Activated CD4-positive, alpha-beta T cell treated with anti-CD3 and anti-CD28 coated beads for 1 hour (primary cell): ENCODE measurements around the gene STK4.
A peak's percentile ranks its signal among the peaks of the same experiment; 100 is the strongest.
"Not testable (repeated sequence)": the region's sequence is repeated elsewhere in the genome, so short reads cannot be mapped to it uniquely, and the experiment has no call there.

ENCODE experiments used
- DNase-seq: peaks from one replicate; pipeline ENCODE4 v3.0.0-alpha.2; 2020

STK4 gene

DNA sequence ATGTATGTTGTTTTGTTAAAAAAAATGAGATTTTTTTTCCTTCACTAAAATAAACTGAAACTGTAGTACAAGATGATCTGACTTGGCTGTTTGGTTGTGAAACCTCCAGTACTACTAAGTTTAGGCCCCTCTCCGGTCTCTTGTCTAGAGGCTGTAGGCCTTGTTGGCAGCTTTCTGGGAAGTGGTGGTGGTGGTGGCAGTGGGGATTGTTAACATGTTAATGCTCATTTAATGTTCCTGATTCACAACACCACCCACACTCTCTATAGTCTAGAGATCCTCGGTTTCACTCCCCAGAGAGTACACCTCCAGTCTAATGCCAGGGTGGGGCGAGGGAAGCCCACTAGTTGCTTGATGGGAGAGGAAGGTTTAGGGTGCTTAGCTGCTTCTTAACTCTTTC is 24.1 kb downstream of the STK4 start:
- no peak for DNase-seq

DNA sequence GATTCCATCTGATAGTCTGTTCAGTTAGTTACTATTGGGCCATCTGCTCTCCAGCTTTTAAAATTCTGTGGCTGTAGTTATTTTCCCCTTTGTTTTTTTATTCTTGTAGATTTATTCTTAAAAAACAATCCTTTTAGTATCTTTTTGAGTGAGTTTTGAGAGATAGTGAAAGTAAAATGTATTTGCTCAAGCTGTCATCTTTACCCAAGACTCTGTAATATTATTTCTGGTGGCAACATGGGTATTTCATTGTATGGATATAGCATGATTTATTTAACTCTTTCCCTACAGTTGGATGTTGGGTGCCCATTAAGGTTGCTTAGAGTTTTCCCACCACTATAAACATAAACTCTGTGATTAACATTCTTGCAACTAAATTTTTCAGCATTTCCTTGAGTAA is 24.6 kb downstream of the STK4 start:
- DNase-seq = no peak

DNA sequence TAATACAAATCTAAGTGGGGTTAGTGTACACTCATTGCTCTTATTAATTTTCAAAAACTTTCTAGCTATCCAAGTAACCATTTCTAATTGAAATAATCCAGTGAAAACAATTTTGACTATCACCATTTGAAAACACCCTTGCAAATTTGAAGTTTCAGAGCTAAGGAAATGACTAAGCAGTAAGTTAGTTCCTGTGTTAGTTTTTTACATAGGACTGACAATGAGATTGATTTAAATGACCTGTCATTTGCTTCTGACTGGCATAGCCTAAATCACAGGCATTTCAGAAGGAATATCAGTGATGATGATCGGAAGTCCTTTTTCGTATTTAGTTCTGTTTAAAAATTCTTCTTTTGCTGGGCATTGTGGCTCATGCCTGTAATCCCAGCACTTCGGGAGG is 27.0 kb downstream of the STK4 start:
- no peak for DNase-seq

DNA sequence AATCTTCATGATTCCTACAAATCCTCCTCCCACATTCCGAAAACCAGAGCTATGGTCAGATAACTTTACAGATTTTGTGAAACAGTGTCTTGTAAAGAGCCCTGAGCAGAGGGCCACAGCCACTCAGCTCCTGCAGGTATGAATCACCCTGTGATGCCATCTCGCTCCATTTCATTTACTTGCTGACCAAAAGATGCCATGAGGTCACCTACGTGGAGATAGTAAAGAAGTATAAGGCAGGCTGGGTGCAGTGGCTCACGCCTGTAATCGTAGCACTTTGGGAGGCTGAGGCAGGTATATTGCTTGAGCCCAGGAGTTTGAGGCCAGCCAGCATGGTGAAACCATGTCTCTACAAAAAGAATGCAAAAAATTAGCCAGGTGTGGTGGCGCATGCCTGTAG is 30.9 kb downstream of the STK4 start:
- DNase-seq = no peak

DNA sequence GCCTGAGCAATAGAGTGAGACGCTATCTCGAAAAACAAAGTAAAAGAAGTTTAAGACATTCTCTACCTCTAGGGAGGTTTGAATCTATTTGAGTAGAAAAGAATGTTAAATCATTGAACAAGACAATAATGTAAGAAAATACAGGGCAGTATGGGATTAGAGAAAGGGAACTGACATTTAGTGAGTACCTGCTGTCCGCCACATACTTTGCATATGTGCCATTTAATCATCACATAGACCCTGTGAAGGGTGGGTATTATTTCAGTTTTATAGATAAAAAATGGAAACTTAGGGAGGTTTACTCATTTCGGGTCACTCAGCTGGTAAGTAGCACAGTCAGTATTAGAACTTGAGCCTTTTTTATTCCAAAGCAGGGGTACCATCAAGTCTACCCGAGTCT is 31.4 kb downstream of the STK4 start:
- no peak for DNase-seq

DNA sequence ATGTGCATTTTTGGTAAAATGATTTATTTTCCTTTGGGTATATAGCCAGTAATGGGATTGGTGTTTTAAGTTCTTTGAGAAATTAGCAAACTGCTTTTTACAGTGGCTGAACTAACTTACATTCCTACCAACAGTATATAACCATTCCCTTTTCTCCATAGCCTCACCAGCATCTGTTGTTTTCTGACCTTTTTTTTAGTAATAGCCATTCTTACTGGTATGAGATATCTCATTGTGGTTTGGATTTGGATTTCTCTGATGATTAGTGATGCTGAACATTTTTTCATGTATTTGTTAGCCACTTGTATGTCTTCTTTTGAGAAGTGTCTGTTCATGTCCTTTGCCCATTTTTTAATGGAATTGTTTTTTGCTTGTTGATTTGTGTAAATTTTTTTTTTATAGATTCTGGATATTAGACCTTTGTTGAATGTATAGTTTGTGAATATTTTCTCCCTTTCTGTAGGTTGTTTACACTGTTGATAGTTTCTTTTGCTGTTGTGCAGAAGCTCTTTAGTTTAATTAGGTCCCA is 42.3 kb downstream of the STK4 start:
- DNase-seq = no peak

DNA sequence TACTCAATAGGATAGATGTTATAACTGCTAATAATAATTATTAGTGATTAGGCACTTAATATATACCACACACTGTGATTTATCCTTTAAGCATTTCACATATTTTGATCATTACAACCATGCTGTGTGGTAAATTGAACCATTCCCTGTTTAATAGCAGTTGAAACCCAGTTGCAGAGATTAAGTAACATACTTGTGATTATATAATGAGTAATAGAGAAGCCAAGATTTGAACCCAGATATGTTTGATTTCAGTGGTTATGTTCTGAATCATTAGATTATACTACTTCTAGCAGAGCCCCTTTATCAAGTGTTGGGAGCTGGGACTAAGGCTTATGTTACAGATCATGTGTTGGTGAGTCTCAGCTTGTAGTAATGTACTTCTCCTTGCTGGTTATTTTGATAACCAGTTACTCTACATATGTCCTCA is 44.1 kb downstream of the STK4 start:
- DNase-seq = no peak

DNA sequence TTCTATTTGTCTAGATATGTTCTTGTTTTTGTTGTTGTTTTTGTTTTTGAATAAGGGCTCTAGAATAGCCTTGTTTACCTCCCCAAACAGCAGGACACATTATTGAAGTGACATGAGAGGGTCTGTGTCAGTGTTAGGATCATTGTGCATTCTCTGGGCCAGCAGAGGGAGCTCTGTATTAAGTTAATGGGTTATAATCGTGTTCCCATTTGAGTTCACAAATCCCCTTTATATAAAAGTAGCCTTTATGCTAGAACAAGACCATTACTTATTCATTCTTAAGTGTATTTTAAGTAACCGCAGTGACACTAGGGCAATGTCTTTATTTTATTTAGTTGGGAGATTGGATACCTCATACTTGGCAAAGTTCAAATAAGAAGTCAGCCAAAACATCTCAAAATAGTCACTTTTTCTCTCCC is 44.8 kb downstream of the STK4 start:
- peak; percentile 14 for DNase-seq

DNA sequence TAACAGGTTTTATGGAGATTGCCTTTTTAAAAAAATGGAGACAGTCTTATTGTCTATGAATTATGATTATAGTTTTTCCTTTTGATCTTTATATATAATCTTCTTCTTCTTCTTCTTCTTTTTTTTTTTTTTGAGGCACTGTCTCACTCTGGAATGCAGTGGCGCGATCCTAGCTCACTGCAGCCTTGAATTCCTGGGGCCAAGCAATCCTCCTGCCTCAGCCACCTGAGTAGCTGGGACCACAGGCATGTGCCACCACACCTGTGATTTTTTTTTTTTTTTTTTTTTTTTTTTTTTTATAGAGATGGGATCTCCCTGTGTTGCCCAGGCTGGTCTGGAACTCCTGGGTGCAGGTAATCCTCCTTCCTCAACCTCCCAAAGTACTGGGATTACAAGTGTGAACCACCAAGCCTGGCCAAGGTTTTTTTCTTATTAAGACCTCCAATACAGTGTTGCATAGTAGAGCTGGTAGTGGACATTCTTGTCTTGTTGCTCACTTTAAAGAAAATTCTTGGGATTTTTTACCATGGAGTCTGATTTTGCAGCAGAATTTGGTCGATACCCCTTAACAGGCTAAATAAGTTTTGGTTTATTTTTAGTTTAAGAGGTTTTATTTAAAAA is 46.5 kb downstream of the STK4 start:
- no peak for DNase-seq

DNA sequence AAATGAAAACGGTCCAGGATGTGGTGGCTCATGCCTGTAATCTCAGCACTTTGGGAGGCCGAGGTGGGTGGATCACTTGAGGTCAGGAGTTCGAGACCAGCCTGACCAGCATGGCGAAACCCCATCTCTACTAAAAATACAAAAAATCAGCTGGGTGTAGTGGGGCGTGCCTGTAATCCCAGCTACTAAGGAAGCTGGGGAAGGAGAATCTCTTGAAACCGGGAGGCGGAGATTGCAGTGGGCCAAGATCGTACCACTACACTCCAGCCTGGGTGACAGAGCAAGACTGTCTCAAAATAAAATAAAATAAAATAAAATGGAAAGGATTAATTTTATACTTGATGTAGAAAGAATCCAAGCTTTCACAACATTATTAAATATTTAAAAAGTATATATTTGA is 47.8 kb downstream of the STK4 start:
- DNase-seq = not testable (repeated sequence)

DNA sequence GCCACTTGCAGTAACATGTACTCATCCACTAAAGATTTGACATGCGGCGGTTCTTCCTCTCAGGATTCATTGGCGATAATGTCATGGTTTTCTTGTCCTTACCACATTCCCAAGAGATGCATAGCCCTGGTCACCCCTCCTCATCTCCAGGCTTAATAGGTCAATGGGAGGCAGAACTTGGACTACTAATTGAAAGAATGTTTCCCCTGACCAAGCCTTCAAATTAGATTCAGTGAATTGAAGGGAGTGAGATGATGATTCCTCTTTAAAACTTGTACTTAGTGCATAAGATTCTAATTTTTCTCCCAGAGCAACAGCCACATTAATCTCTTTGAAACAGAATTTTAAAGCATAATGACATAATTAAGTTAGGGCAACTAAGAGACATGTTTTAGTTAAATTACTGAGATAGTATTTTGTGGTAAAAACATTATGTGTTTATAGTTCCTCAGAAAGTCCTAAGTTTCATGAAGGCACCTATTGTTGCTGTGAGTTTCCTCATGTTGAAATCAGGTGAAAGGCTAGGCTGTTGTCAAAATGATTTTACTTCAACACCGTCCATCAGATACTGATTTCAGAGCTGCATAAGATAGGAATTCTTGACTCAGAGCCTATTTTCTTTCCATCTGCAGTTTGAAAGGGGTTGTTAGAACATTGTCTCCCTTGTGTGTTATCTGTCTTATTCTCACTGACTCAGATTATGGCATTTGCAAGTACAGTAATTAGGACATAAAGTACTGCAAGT is 48.5 kb downstream of the STK4 start:
- no peak for DNase-seq

DNA sequence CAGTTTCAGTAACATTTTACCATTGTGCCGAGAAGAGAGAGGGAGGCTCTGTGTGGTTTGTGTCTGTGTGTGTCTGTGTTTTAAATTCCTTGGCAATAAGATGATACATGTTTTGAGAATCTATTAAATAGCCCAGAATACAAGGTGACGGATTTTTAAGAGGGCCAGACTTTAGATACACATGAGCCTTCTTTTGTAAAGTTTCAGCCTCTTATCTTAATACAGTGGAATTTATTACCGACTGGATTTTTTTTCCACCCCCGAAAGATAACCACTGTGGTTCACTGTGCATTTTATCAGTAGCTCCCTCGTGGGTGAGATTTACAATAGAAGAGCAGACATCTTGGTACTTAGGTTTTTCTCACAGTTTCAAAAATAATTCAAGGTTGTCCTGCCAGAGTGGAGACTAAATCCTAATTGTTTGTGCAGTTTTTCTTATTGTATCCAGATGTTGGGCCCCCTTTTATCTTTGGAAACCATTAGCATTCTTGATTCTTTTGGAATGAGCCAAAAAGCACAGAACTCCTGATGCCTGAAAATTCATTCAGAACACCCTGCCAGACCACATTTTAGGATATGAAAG is 49.9 kb downstream of the STK4 start:
- DNase-seq = no peak

DNA sequence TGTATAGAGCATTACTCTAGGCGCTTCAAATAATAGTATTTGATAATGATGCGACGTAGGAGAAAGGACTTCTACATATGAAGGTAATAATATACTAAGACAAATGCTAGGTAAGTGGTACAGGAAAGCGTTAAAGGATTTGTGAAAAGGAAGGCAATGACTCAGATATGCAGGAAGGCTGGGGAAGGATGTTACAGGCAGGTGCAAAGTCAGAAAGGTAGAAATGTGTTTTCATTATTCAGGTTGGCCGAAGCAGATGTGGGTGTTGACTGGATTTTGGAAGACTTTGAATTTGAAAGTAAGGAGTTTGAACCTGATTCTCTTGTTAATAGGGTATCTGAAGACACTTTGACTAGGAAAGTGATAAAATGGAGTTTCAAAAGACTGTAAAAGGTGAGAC is 51.0 kb downstream of the STK4 start:
- DNase-seq = no peak

DNA sequence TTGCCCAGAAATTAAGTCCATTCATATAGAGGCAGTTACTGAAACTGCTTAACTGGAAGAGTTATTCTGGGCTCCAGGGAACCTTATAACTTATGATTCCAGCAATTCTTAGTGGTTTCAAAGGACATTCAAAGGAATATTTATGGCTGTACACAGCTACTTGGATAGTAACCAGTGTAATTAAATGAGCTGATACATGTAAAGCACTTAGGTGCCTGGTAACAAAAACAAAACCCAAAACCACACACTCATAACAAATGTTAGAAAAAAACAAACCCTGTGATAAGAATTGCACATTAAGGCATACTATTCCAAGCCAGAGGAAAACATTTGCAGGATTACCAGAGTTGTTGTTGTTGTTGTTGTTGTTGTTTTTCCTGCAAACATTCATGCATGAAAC is 51.5 kb downstream of the STK4 start:
- DNase-seq = no peak

DNA sequence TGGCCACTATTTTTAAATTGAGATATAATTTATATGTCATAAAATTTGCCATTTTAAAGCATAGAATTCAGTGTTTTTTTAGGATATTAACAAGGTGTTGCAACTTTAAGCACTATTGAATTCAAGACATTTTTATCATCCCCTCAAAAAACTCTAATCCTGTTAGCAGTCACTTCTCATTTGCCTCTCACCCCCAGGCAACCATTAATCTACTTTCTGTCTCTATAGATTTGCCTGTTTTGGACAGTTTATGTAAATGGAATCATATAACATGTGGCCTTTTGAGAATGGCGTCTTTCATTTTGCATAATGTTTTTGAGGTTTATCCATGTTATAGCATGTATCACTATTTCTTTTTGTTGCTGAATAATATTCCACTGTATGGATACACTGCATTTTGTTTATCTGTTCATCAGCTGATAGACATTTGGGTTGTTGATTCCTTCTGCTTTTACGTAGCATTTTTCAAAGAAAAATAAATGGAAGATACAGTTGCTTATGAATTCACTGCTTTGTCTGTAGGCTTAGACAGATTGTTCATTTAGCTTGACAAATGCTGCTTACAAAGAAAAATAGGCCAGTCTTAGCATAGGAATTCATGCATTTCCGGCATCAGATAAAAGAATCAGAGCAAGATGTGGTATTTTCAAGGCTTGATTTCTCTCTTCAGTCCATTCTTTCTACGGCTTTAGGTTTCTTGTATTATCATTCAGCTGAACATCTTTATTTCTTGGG is 52.9 kb downstream of the STK4 start:
- DNase-seq = no peak

DNA sequence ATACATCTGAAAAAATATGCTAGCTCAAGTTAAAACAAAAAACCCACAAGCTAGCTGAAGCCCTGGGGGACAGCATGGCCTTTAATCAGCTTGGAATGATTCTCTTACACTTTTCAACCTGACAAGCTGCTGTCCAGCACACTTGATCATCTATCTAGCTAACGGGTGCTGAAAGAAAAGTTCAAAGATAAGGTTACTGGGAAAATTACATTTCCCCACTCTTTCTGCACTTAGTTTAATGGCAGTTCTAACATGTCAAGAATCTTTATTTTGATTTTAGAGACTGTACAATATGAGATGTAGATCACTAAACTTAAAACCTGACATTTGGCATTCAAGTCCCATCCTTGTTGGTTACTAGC is 53.4 kb downstream of the STK4 start:
- no peak for DNase-seq

DNA sequence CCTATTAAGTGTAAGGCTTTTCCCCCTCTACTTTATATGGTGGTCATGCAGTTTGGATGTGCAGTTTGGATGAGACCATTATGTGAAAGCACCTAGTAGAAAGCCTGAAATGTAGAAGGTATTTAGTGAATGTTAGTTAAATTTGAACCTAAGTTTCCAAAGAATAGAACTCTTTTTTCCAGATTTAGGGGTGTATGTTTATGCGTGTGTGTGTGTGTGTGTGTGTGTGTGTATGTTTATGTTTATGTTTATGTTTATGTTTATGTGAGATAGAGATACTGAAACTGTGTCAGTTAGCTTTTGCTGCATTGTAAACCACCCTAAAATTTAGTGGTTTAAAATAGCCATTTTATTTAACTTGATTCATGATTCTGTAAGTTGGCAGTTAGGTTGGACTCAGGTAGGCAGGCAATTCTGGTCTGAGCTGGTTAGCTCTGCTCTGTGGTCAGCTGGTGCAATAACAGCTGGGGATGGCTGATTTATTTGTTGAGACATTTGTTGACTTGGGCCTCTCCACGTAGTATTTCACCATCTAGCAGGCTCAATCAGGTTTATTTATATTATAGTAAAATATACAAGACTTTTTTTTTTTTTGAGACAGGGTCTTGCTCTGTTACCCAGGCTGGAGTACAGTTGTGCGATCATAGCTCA is 54.0 kb downstream of the STK4 start:
- DNase-seq = no peak

DNA sequence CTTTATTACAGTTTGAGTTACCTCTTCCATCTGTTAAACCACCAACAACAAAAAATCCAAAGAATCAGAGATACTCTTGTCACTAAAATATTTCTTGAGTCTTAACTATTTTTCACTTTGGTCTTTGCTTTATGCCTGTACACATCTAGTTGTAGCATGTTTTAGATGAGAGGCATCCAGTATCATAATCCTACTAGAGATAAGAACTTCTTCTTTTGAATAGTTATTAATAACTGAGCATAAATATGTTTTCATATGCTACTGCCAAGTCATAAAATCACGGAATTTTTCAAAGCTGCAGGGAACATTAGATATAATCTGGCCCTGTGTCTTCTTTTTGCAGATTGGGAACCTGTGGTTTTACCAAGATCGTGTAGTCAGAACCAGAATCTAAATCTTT is 55.3 kb downstream of the STK4 start:
- no peak for DNase-seq

DNA sequence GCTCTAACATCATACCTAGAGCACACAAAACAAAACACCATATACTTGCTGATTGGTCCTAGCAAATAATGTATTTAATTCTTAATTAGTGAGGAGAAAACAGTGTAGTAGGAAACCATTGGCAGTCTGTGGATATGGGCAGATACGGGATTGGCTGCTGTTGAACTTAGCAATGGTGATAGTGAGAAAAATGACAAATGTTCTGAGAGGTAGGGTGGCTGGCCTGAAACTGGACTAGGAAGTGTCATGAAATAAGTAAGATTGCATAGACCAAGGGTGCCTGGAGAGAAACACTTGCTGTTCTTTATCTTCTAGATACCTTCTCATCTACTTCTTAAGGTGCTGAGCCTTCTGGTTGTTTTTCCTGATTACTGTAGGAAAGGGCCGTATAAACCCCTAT is 56.8 kb downstream of the STK4 start:
- DNase-seq = not testable (repeated sequence)

DNA sequence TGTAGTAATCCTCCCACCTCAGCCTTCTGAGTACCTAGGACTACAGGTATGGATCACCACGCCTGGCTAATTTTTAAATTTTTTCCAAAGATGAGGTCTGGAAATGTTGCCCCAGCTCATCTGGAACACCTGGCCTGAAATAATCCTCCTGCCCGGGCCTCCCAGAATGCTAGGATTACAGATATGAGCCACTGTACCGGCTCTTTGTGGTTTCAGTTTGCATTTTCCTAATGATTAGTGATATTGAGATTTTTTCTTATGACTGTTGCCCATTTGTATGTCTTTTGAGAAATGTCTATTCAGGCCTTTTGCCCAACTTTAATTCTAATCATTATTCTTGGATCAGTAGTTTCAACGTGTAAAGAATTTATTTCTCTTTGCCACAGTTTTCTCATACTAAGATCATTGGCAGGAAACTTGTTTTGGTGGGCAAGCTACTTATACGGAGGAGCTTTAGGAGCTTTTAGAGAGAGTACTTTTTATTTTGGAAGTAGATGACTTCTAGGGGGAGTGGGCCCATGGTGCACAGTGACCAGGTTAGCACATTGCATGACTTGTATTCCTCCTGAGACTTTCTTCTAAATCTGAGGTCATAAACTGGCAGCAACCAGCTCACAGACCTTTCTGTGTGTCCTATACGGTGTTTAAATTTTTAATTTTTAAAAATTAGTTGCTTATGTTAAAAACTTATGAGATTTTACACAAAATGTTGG is 62.3 kb downstream of the STK4 start:
- no peak for DNase-seq

DNA sequence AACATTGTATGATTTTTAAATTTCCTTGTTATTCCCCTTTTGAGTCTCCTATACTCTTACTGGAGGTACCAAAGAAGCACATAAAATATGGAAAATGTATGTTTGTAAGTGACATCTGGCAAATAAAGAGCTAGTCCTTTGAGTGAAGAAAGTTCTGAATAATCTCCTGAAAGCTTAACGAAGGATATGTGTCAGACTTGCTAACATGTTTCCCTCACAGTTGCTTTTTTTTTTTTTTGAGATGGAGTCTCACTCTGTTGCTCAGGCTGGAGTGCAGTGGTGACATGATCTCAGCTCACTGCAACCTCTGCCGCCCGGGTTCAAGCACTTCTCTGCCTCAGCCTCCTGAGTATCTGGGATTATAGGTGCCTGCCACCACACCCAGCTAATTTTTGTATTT is 63.6 kb downstream of the STK4 start:
- no peak for DNase-seq

DNA sequence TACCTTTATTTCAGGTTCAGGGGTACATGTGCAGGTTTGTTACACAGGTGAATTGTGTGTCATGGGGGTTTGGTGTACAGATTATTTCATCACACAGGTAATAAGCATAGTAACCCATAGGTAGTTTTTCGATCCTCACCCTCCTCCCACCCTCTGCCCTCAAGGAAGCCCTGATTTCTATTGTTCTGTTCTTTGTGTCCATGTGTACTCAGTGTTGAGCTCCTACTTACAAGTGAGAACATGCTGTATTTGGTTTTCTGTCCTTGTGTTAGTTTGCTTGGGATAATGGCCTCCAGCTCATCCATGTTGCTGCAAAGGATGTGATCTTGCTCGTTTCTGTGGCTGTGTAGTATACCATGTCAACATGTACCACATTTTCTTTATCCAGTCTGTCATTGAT is 66.0 kb downstream of the STK4 start:
- DNase-seq = no peak

DNA sequence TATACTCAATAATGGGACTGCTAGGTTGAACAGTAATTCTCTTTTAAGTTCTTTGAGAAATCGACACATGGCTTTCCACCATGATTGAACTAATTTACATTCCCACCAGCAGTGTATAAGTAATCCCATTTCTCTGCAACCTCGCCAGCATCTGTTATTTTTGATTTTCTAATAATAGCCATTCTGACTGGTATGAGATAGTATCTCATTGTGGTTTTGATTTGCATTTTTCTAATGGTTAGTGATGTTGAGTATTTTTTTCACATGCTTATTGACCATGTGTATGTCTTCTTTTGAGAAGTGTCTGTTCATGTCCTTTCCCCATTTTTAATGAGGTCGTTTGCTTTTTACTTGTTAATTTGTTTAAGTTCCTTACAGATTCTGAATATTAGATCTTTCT is 66.5 kb downstream of the STK4 start:
- no peak for DNase-seq
